ENCODE data around the gene RPS27. TPM values are rescaled to one million over a fixed set of nuclear protein-coding genes. Genes with fewer than 3 reads are reported as not detected.
"Not testable (repeated sequence)": the region's sequence is repeated elsewhere in the genome, so short reads cannot be mapped to it uniquely, and the experiment has no call there.

Gene RPS27
- total RNA-seq, 1 experiment from 2014 or later, result 1,241 TPM

DNA sequence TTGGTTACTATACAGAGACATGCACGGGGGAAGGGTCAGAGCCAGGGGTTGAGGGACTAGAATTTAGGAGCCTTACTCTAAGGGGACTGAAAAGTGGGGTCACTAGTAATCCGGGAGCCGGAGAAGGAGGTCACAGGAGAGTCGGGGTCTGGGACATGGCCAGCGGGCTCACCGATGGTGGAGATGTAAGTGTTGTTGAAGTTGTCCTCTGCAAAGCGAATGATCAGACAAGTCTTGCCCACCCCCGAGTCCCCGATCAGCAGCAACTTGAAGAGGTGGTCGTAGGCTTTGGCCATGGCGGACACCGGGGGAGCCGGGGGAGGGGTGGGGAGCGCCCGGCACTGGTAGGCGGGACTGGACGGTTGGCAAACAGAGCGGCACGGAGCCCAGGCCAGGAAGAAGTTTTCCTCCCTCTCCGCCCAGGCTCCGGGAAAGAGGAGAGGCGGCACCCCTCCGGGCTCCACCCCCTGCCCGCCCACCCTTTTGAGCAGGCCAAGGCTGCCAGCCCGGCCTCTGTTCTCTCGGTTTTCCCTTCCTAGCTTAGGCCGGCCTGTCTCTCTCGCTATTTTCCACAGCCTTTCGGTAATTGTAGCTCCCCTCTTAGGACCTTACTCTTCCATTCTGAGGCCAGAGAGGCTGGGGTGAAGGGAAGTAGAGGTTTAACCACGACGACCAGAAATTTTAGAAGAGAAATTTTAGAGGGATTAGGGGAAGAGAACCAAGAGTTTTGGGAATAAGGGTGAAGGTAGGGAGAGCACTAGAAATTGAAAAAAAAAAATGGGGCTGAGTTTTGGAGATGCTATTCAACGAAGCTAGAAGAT, 4.4 kb upstream of the RPS27 start, which contains the start of gene RAB13:
TSS of gene RAB13 (minus strand) at position 399 of the 821 bp plus-strand sequence. CDS start at position 296, 103 bp downstream.
- DNase-seq (ENCODE audit: low read depth), result peak; percentile 83

DNA sequence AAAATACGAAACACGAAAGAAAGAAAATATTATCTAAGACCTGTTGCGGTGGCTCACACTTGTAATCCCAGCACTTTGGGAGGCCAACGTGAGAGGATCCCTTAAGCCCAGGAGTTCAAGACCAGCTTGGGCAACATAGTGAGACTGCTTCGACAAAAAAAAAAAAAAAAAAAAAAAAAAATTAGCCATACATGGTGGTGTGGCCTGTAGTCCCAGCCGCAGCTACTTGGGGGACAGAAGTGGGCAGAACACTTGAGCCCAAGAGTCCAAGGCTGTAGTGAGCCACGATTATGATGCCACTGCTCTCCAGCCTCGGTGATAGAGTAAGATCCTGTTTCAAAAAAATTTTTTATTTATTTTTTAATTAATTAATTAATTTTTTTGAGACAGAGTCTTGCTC, 2.9 kb upstream of the RPS27 start:
- no peak for DNase-seq (ENCODE audit: low read depth)

DNA sequence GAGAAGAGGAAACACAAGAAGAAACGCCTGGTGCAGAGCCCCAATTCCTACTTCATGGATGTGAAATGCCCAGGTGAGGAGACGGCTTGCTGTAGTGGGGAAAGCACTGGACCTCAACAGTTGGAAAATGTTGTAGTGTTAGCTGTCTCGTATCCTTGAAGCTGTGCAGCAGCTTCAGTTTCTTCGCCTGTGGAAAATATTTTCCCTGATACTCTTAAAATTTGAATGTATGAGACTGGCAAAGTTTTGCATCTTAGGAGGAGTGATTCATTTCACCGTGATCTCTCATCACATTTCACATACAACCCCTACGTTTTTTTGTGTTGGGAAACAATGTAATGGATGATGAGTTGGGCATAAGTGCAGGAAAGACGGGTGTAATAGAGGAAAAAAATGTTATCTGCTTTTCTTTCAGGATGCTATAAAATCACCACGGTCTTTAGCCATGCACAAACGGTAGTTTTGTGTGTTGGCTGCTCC, 629 bp downstream of the RPS27 start:
- DNase-seq (ENCODE audit: low read depth), result no peak

DNA sequence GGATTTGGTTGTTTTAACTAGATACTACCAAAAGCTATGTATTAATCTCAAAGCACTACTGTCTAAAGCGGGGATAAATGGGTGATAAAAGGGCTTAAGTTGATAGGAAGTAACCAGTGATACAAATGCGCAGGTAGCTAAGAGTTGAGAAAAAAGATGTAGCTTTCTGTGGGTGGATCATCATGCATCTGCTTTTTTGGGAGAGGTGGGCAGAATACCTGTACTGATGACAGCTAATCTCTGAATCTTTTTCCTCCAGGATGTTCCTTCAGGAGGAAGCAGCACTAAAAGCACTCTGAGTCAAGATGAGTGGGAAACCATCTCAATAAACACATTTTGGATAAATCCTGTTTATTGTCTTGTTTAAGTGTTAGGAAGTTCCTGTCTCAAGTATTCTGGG, 1.2 kb downstream of the RPS27 start:
- DNase-seq (ENCODE audit: low read depth), result no peak

DNA sequence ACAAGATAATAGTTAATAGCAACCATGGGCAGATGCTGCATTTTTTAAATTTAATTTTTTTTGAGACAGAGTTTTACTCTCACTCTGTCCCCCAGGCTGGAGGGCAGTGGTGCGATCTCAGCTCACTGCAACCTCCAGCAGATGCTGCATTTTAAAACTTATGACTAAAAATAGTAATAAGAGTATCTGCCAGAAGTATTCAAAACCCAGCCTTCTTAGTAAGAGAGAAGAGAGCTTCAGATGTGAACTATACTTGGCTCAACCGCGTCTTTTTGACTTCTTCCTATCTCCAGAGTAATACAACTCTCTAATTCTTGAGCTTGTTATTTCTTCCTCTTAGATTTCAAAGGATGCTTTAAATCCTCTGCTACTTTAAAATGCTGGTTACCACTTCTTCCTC, 4.6 kb downstream of the RPS27 start:
- DNase-seq (ENCODE audit: low read depth), result no peak

DNA sequence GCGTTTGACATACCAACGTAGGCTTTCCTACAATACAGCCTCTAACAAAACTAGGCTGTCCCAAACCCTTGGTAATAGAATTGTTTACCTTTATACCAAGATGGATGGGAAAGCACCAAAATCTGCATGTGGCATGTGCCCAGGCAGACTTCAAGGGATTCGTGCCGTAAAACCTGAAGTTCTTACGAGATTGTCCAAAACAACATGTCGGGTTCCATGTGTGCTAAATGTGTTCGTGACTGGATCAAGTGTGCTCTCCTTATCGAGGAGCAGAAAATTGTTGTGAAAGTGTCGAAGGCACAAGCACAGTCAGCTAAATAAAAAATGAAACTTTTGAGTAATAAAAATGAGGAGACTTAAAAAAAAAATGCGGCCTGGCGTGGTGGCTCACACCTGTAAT, 5.1 kb downstream of the RPS27 start:
- DNase-seq (ENCODE audit: low read depth), result no peak

DNA sequence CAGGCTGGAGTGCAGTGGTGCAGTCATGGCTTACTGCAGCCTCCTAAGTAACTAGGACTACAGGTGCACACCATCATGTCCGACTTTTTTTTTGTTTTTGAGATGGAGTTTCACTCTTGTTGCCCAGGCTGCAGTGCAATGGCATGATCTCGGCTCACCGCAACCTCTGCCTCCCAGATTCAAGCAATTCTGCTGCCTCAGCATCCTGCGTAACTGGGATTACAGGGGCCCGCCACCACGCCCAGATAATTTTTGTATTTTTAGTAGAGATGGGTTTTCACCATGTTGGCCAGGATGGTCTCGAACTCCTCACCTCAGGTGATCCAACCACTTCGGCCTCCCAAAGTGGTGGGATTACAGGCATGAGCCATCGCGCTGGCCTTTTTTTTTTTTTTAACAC, 6.3 kb downstream of the RPS27 start:
- not testable (repeated sequence) for DNase-seq (ENCODE audit: low read depth)

DNA sequence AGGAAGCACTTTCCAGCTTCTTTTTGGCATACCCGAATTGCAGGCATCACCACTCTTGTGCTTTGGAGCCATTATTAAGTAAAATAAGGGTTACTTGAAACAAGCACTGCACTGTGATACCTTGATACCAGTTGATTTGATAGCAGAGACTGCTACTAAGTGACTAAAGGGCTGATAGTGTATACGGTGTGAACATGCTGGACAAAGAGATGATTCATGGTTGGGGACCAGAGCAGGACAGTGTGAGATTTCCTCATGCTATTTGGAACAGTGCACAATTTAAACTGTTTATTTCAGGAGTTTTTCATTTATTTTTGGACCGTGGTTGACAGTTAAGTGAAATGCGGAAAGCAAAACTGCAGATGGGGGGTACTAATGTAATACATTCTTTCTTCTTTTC, 9.9 kb downstream of the RPS27 start:
- no peak for DNase-seq (ENCODE audit: low read depth)

DNA sequence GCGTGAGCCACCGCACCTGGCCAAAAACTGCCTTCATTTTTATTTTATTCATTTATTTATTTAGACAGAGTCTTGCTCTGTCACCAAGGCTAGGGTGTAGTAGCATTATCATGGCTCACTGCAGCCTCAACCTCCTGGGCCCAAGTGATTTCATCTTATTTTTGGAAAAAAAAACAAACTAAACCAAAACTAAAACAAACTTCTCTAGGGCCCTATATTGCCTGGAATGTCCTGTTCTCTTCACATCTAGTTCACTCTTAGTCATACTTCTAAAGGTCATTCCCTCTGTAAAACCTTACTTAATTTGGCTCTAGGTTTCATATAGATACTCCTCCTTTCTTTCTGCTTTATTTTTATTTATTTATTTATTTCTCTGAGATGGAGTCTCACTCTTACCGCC, 15.6 kb downstream of the RPS27 start:
- peak; percentile 66 for DNase-seq (ENCODE audit: low read depth)

DNA sequence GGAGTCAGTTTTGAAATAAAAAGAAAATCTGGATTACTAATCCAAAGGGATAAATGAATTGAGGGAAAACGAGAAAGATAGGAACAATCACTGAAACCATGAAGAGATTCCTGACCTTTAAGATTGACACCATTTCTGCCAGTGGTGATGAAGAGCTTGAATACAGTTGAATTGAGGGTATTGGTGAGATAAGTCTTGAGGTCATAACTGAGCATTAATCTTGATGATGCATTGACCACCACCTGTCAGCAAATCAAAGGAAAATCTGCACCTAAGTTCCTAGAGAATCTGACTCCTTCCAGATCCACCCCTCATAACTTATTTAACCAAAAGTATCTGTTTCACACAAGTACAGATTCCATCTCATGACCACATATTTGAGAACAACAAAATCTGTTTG, 21.6 kb downstream of the RPS27 start:
- no peak for DNase-seq (ENCODE audit: low read depth)

DNA sequence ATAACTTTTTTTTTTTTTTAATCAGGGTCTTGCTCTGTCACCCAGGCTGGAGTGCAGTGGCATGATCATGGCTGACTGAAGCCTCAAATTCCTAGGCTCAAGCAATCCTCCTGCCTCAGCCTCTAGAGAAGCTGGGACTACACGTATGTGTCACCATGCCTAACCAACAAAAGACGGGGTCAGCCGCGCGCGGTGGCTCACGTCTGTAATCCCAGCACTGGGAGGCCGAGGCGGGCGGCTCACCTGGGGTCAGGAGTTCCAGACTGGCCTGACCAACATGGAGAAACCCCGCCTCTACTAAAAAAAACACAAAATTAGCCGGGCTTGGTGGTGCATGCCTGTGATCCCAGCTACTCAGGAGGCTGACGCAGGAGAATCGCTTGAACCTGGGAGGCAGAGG, 22.0 kb downstream of the RPS27 start:
- DNase-seq (ENCODE audit: low read depth), result not testable (repeated sequence)

DNA sequence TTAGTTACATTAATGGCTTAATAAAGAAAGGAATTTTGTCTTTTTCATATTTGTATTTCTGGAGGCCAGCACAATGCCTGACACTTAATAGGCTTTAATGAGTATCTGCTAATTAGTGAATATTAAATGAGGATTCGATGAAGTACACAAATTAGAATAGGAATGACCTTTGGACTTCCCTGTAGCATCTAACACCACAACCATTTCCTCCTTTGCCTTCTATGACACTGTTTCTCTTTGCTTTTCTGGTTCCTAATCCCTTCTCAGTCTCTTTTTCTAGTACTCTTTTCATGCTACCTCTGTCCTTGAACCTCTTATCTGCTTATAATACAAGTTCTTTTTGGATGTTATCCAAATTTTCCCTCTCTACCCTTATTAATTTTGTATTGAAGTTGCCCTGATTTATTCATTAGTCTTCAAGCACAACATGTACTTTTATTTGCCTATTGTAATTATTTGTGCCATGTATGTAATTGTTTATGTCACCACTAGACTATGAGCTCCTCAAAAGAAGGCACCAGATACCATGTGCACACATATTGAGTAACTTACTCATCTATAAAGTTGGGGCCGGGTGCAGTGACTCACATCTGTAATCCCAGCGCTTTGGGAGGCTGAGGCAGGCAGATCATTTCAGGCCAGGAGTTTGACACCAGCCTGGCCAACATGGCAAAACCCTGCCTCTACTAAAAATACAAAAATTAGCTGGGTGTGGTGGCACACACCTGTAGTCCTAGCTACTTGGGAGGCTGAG, 23.8 kb downstream of the RPS27 start:
- DNase-seq (ENCODE audit: low read depth), result peak; percentile 54

DNA sequence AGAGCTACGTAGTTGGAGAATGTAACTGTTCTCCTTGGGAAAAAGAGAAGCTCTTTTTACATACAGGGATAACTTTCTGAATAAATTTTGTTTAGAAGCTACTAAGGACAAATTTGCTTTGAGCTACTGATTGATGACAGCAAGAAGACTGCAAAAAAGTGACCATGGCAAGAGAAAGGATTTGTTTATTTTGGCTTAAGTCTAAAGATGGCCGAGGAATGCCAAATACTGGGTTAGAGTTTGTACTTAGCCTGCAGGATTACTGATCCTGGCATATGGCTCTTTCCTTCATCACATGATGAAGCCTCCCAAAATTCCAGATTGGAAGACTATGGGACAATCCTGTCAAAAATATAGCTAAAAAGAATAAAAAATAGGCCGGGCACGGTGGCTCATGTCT, 28.7 kb downstream of the RPS27 start:
- no peak for DNase-seq (ENCODE audit: low read depth)

DNA sequence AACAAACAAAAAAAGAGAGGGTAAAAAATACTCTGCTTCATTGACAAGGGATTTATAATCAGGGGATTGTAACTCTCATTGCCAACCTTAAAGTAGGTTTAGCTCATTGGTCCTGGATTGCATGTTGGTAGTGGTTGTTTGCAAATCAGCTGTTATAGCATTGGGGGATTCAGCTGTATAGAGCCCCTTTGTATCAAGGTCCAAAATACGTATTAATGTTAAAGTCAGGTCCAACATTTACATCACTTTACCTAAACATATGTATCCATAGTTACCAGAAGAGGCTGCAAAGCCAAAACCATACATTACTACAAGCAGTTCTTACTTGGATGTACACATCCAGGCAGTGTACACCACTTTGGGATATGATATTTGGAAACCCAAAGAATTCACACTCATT, 29.4 kb downstream of the RPS27 start:
- no peak for DNase-seq (ENCODE audit: low read depth)

DNA sequence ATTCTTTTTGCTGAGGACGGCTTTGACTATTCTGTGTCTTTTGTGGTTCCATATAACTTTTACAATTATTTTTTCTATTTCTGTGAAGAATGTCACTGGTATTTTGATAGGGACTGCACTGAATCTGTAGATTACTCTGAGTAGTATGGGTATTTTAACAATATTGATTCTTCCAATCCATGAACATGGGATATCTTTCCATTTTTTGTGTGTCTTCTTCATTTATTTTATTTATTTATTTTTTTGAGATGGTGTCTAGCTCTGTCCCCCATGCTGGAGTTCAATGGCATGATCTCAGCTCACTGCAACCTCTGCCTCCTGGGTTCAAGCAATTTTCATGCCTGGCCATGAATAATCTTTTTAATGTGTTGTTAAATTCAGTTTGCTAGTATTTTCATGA, 43.1 kb downstream of the RPS27 start:
- not testable (repeated sequence) for DNase-seq (ENCODE audit: low read depth)

Other genes starting within 250 kb of the RPS27 start
- gene SLC27A3, start 215.4 kb upstream of the RPS27 start, total RNA-seq (2014; rRNA removed), result 0.38 and 0.98 TPM in 2 replicates
- 3.7 and 5.1 TPM in 2 replicates for gene GATAD2B, start 67.8 kb upstream of the RPS27 start, total RNA-seq (2014; rRNA removed)
- gene DENND4B, start 44.0 kb upstream of the RPS27 start, total RNA-seq (2014; rRNA removed), result 15.4 and 16.1 TPM in 2 replicates
- 10.3 and 10.4 TPM in 2 replicates for gene CRTC2, start 32.1 kb upstream of the RPS27 start, total RNA-seq (2014; rRNA removed)
- gene SLC39A1, start 27.2 kb upstream of the RPS27 start, total RNA-seq (2014; rRNA removed), result 136 and 150 TPM in 2 replicates
- 6.0 and 6.9 TPM in 2 replicates for gene CREB3L4, start 22.9 kb upstream of the RPS27 start, total RNA-seq (2014; rRNA removed)
- 148 and 161 TPM in 2 replicates for gene JTB, start 13.1 kb upstream of the RPS27 start, total RNA-seq (2014; rRNA removed)
- 45.4 and 55.8 TPM in 2 replicates for gene RAB13, start 4.4 kb upstream of the RPS27 start, total RNA-seq (2014; rRNA removed)
- gene NUP210L, start 164.3 kb downstream of the RPS27 start, total RNA-seq (2014; rRNA removed), result not detected in 2 replicates
- 1,027 and 1,163 TPM in 2 replicates for gene TPM3, start 201.3 kb downstream of the RPS27 start, total RNA-seq (2014; rRNA removed)
- not detected in 2 replicates for gene CFAP141, start 215.6 kb downstream of the RPS27 start, total RNA-seq (2014; rRNA removed)
- 94.1 and 116 TPM in 2 replicates for gene UBAP2L, start 230.2 kb downstream of the RPS27 start, total RNA-seq (2014; rRNA removed)